HG03108 (cell line): ENCODE results near the gene SPTBN1.
"Not testable (repeated sequence)": the region's sequence is repeated elsewhere in the genome, so short reads cannot be mapped to it uniquely, and the experiment has no call there.

ENCODE experiments used
- ATAC-seq: cut with Tn5 transposase; IDR thresholded peaks from one replicate; pipeline ENCODE4 v1.9.1; 2021; ENCODE audit warnings: moderate library complexity; ENCODE audit not compliant: unreplicated experiment

Gene SPTBN1

GRCh38 chr2:54469484-54470053 lies 13.4 kb downstream of the SPTBN1 start:
- ATAC-seq = no peak

- no peak for ATAC-seq
Observed at GRCh38 chr2:54470266-54470938, 14.3 kb downstream of the SPTBN1 start.

- ATAC-seq = peak; percentile 71
Observed at GRCh38 chr2:54471221-54471711, 15.1 kb downstream of the SPTBN1 start.

- no peak for ATAC-seq
Observed at GRCh38 chr2:54473851-54474250, 17.7 kb downstream of the SPTBN1 start.

GRCh38 chr2:54475285-54475684 lies 19.2 kb downstream of the SPTBN1 start:
- no peak for ATAC-seq

- ATAC-seq = no peak
Observed at GRCh38 chr2:54475919-54476318, 19.8 kb downstream of the SPTBN1 start.

GRCh38 chr2:54476852-54477251 lies 20.7 kb downstream of the SPTBN1 start:
- no peak for ATAC-seq

GRCh38 chr2:54477896-54478295 lies 21.8 kb downstream of the SPTBN1 start:
- ATAC-seq = no peak

- ATAC-seq = no peak
Observed at GRCh38 chr2:54478899-54479298, 22.8 kb downstream of the SPTBN1 start.

GRCh38 chr2:54479424-54479823 lies 23.3 kb downstream of the SPTBN1 start:
- ATAC-seq = no peak

GRCh38 chr2:54480025-54480424 lies 23.9 kb downstream of the SPTBN1 start:
- no peak for ATAC-seq

- no peak for ATAC-seq
Observed at GRCh38 chr2:54481686-54482085, 25.6 kb downstream of the SPTBN1 start.

GRCh38 chr2:54482715-54483114 lies 26.6 kb downstream of the SPTBN1 start:
- ATAC-seq = no peak

- ATAC-seq = no peak
Observed at GRCh38 chr2:54483426-54483825, 27.3 kb downstream of the SPTBN1 start.

- ATAC-seq = not testable (repeated sequence)
Observed at GRCh38 chr2:54485756-54486155, 29.6 kb downstream of the SPTBN1 start.

GRCh38 chr2:54486766-54487165 lies 30.6 kb downstream of the SPTBN1 start:
- no peak for ATAC-seq

- ATAC-seq = no peak
Observed at GRCh38 chr2:54490863-54491262, 34.7 kb downstream of the SPTBN1 start.

GRCh38 chr2:54492335-54492734 lies 36.2 kb downstream of the SPTBN1 start:
- ATAC-seq = no peak

GRCh38 chr2:54494087-54494486 lies 38.0 kb downstream of the SPTBN1 start:
- no peak for ATAC-seq

GRCh38 chr2:54496920-54497319 lies 40.8 kb downstream of the SPTBN1 start:
- no peak for ATAC-seq

- no peak for ATAC-seq
Observed at GRCh38 chr2:54497763-54498680, 41.9 kb downstream of the SPTBN1 start.

- ATAC-seq = no peak
Observed at GRCh38 chr2:54499661-54500060, 43.5 kb downstream of the SPTBN1 start.
